ENCODE measurements around the gene STK32C.

The STK32C gene

DNA sequence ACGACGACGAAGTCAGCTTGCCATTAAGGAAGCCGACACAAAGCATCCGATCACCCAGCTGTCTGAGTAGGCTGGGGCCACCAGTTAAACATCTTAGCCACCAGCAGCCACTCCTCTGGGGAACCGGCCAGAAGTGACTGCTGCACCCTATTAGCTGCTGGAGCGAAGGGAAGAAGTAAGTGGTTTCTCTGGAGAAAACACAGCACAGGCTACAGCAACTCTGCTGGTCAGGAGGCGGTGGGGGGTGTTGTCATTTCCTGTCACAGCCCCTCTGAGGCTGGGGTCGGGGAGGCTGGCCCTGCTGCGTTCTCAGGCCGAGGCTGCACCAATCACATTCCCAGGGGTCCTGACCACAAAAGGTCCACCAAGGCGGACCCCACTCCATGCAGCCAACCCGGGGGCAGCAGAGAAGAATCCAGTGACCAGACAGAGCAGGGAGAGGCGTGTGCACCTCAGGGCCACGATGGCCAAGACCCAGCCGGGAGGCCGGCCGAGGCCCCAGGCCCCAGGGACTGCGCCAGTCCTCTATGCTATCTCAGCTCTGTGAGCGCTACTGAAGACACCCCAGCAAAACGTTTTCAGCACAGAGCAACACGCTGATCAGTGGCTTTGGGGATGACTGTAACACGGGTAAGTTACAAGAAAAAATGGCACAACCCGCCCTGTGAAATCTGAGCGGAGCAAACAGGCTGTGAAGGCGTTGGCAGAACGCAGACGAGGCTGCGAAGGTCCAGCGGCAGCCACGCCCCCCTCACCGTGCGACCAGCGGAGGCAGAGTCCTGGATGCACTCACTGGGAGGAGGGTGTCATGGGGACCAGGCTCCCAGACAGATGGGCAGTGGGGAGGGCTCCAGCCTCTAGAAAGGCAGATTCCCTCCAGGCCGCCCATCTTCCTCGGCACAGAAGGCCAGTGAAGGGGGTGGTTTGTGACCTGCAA lies 24.8 kb downstream of the STK32C start:
- no peak for DNase-seq (ENCODE audit: low read depth in 2 of 2)

- DNase-seq (ENCODE audit: low read depth in 2 of 2): no peak
Observed at GRCh38 chr10:132281915-132282666, 25.7 kb downstream of the STK32C start.

DNA sequence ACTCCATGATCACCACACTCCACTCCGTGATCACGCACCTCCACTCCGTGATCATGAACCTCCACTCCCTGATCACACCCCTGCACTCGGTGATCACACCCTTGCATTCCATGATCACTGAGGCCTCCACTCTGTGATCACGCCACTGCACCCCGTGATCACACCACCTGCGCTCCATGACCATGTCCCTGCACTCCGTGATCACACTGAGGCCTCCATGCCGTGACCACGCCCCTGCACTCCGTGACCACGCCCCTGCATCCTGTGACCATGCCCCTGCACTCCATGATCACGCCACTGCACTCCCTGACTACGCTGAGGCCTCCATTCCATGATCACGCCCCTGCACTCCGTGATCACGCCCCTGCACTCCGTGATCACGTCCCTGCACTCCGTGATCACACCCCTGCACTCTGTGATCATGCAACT lies 27.1 kb downstream of the STK32C start:
- no peak for DNase-seq (ENCODE audit: low read depth in 2 of 2)

DNA sequence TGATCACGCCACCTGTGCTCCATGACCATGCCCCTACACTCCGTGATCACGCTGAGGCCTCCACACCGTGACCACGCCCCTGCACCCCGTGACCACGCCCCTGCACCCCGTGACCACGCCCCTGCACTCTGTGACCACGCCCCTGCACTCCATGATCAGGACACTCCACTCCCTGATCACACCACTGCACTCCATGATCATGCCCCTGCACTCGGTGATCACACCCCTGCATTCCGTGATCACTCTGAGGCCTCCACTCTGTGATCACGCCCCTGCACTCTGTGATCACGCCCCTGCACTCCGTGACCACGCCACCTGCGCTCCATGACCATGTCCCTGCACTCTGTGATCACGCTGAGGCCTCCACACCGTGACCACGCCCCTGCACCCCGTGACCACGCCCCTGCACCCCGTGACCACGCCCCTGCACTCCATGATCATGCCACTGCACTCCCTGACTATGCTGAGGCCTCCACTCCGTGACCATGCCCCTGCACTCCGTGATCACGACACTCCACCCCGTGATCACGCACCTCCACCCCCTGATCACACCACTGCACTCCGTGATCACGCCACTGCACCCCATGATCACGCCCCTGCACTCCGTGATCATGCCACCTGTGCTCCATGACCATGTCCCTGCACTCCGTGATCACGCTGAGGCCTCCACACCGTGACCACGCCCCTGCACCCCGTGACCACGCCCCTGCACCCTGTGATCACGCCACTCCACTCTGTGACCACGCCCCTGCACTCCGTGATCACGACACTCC lies 27.7 kb downstream of the STK32C start:
- no peak for DNase-seq (ENCODE audit: low read depth in 2 of 2)

DNA sequence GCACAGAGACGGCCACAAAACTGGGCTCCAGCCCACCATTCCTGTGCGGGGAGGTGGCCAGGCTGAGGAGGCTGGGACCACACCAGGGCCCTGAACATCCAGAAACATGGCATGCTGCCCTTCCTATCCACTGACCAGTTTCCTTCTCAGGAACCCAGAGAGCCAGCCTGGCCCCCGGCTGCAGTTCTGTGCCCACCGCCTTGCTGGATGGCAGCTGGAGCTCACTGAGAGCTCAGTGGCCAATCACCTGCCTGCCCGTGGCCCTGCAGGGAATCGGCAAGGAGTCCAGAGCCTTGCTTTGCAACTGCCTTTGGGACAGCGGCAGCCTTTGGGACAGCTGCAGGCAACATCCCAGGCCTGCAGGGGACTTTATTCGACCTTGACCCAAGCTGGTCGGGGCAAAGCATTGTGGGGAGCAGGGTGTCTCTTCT lies 30.4 kb downstream of the STK32C start:
- no peak for DNase-seq (ENCODE audit: low read depth in 2 of 2)

DNA sequence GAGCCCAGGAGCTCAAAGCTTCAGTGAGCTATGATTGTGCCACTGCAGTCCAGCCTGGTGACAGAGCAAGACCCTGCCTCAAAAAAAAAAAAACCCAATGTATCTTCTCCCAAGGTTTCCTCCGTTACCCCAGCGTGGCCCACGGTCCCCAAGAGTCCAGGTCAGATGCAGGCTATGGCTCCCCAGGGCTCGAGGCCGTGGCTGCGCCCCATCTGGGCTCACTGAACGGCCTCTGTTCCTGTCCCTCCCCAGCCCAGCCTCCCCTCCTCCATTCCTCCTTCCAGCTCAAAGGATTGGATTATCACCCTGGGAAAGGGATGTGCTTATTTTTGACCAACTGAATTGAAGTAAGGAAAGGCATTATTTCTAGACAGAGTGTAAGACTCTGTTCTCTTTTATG lies 31.0 kb downstream of the STK32C start:
- DNase-seq (ENCODE audit: low read depth in 2 of 2): no peak

DNA sequence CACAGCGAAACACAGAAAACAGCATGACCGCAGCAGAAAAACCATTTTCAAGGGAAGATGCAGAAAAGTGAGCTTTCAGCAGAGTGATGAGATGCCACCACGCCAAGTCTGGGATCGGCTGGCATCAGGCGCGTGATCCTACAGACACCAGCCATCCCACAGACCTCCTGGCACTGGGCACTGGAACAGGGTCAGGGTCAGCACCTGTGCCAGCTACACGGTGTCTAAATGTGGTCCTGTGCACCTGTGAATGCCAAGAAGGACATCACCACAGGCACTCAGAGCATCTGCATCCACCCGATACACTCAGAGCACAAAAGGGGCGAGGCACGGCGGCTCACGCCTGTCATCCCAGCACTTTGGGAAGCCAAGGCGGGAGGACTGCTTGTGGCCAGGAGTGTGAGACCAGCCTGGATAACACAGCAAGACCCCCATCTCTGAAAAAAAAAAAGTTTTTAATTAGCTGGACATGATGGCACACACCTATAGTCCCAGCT lies 31.5 kb downstream of the STK32C start:
- DNase-seq (ENCODE audit: low read depth in 2 of 2): no peak

- DNase-seq (ENCODE audit: low read depth in 2 of 2): no peak
Observed at GRCh38 chr10:132275426-132276178, 32.1 kb downstream of the STK32C start.

DNA sequence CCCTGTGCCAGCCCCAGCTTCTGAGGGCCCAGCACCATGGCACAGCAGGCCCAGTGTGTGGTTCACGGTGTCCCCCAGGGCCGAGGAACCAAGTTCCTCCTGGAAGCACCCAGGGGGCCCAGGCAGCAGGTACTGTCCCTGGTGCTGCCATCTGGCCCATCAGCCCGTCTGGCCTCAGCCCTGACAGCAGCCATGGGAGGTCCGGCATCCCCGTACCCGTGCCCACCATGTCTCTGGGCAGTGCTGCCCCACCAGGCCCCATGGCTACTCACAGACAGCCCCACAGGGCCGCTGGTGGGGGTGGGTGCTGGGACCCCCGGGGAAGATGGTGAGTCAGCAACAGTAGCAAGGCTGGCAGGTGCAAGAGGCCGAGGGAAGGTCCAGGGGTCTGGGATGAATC lies 32.8 kb downstream of the STK32C start:
- DNase-seq (ENCODE audit: low read depth in 2 of 2): no peak

DNA sequence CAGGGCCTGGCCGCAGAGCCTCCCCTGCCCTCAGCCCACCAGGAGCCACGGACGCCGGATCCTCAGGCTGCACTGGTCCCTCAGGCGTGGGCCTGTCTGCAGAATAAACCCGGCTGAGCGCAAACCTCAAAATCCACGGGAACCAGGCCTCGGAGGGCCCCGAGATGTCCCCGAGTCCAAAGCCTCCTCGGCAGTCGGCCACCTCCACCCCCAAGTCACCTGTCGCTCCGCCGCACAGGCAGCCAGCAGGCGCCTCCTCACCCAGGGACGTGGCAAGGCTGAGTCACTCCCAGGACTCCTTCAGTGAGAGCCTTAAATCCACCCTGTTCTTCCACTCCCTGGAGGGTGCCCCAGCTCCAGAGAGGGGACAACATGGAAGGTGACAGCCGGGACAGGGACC lies 33.2 kb downstream of the STK32C start:
- no peak for DNase-seq (ENCODE audit: low read depth in 2 of 2)

GRCh38 chr10:132273966-132274365 lies 33.8 kb downstream of the STK32C start:
- DNase-seq (ENCODE audit: low read depth in 2 of 2): no peak

GRCh38 chr10:132273304-132273944 lies 34.3 kb downstream of the STK32C start:
- DNase-seq (ENCODE audit: low read depth in 2 of 2): no peak

- DNase-seq (ENCODE audit: low read depth in 2 of 2): no peak
Observed at GRCh38 chr10:132272231-132272971, 35.3 kb downstream of the STK32C start.

- no peak for DNase-seq (ENCODE audit: low read depth in 2 of 2)
Observed at GRCh38 chr10:132271458-132272230, 36.1 kb downstream of the STK32C start.

DNA sequence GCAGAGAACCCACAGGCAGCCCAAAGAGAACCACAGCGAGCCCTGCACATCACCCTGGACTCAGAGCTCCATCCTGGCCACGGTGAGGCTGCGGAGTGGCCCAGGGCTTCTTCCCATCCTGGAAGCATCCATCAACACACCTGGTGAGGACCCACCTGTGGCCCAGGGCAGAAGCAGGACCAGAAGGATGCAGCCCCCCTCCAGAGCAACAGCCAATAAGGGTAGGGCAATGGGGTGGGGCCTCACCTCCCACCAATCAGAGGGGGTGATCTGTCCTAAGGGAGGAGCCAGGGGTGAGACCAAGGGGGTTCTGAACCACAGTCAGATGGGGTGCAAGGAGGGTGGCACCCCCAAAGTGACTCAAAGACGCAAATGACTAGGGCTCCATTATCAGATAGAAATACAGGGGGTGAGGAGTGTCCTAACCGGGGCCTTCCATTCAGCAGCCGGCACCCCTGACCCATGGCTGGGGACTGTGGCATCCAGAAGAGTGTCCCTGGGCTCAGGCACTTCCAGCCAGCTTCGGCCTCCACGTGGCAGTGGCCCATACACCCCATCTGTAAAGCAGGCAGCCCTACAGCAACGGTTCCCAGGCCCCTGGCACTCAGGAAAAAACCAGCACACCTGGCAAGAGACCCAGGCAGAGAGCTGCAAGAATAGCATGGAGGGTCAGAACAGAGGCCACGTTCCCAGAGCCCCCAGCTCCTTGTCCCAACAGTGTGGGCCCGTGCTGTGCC lies 36.9 kb downstream of the STK32C start:
- no peak for DNase-seq (ENCODE audit: low read depth in 2 of 2)

DNA sequence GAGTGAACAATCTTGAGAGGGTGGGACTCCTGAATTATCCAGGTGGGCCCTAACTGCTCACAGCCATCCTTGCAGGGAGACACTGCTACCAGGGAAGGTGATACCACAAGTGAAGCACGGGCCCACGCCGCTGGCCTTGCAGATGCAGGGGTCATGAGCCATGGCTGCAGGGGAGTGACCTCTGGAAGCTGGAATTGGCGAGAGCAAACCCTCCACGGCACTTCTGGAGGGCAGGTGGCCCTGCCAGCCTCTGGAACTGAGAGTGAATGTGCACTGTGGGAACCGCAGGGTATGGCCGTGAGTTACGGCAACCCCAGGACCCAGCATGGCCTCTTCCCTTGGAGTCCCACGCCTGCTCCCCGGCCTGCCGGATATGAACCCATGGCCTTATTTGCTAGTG lies 37.5 kb downstream of the STK32C start:
- DNase-seq (ENCODE audit: low read depth in 2 of 2): no peak

DNA sequence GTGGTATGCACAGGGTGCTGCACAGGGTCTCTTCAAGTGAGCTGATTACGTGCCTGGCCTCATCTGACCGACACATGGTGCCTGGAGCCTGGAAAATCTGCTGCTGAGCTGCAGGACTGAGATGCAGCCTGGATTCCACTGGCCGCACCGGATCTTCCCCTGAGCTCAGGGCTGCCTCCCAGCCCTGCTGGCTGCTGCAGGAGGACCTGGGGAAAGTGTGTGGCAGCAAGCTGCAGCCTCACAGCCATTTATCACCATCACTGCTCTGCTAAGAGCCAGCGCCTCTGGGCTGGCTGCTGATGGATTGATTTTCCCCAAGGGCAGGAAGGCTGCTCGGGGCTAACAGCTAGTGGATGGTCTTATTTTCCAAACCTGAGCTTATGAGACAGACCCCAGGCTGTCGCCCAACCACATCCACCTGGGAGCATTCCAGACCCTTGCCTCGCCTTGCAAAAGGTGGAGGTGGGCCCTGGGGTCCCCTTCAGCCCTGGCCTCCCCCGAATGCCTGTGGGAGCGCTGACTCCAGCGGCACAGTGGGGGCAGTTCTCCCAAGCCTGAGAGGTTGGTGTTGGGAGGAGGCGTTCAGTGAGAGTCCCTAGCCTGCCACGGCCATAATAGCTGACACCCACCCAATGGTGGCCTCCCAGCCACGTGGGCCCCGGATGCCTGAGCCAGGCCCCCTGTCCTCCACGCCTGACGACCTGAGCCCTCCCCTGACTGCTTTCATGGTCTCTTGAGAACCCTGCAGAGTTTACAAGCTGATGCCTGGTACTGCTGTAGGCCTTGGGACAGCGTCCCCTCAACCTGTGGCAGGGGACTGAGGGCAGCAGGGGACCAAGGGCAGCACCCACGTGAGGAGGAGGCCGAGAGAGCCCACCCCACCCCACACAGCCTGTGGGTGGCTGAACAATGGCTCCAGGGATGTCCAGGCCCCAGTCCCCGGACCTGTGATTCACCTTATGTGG lies 38.2 kb downstream of the STK32C start:
- DNase-seq (ENCODE audit: low read depth in 2 of 2): no peak
